Measurements from ENCODE around the gene FOXN3.

FOXN3 gene

GRCh38 chr14:89407856-89408255, 9.2 kb downstream of the FOXN3 start:
- no peak for DNase-seq

- DNase-seq, result no peak
Measured at GRCh38 chr14:89406941-89407340, 10.1 kb downstream of the FOXN3 start.

GRCh38 chr14:89406361-89406760, 10.7 kb downstream of the FOXN3 start:
- DNase-seq, result no peak

- DNase-seq, result no peak
Measured at GRCh38 chr14:89405712-89406111, 11.3 kb downstream of the FOXN3 start.

GRCh38 chr14:89402363-89402762, 14.7 kb downstream of the FOXN3 start:
- DNase-seq, result no peak

- peak; percentile 90 for DNase-seq
Measured at GRCh38 chr14:89401761-89402160, 15.3 kb downstream of the FOXN3 start.

- no peak for DNase-seq
Measured at GRCh38 chr14:89401241-89401640, 15.8 kb downstream of the FOXN3 start.

- no peak for DNase-seq
Measured at GRCh38 chr14:89400529-89400928, 16.5 kb downstream of the FOXN3 start.

GRCh38 chr14:89399594-89400068, 17.4 kb downstream of the FOXN3 start:
- peak; percentile 50 for DNase-seq

- no peak for DNase-seq
Measured at GRCh38 chr14:89399157-89399556, 17.9 kb downstream of the FOXN3 start.

GRCh38 chr14:89397569-89398230, 19.3 kb downstream of the FOXN3 start:
- no peak for DNase-seq

- DNase-seq, result no peak
Measured at GRCh38 chr14:89394972-89395371, 22.1 kb downstream of the FOXN3 start.

GRCh38 chr14:89393222-89393745, 23.7 kb downstream of the FOXN3 start:
- DNase-seq, result no peak

GRCh38 chr14:89392181-89392580, 24.9 kb downstream of the FOXN3 start:
- DNase-seq, result no peak

GRCh38 chr14:89391556-89391955, 25.5 kb downstream of the FOXN3 start:
- DNase-seq, result no peak

- DNase-seq, result no peak
Measured at GRCh38 chr14:89391123-89391522, 25.9 kb downstream of the FOXN3 start.

- DNase-seq, result peak; percentile 18
Measured at GRCh38 chr14:89388853-89389252, 28.2 kb downstream of the FOXN3 start.

- DNase-seq, result no peak
Measured at GRCh38 chr14:89387922-89388685, 28.9 kb downstream of the FOXN3 start.

- peak; percentile 41 for DNase-seq
Measured at GRCh38 chr14:89386212-89386886, 30.7 kb downstream of the FOXN3 start.

- no peak for DNase-seq
Measured at GRCh38 chr14:89384636-89385035, 32.4 kb downstream of the FOXN3 start.

- DNase-seq, result peak; percentile 34
Measured at GRCh38 chr14:89384023-89384422, 33.0 kb downstream of the FOXN3 start.

- no peak for DNase-seq
Measured at GRCh38 chr14:89382901-89383845, 33.9 kb downstream of the FOXN3 start.

Measured in NCI-H69 (cell line).